ENCODE measurements around the gene DMXL1.

Gene DMXL1

GRCh38 chr5:119161430-119161829 lies 90.5 kb downstream of the DMXL1 start:
- TF ChIP-seq USF1 (IDR thresholded peaks at IDR 0.05) (no peak), RAD21 (IDR thresholded peaks at IDR 0.05; ENCODE audit: low read depth) (no peak), TAF1 (IDR thresholded peaks at IDR 0.05; ENCODE audit: low read depth) (no peak), ZBTB7A (IDR thresholded peaks at IDR 0.05; ENCODE audit: low read depth) (no peak), YY1 (IDR thresholded peaks at IDR 0.05; ENCODE audit: low read depth) (no peak), CREB1 (IDR thresholded peaks at IDR 0.05; ENCODE audit: low read depth) (no peak), REST (IDR thresholded peaks at IDR 0.05; ENCODE audit: low read depth) (no peak), TCF12 (IDR thresholded peaks at IDR 0.05; ENCODE audit: low read depth) (no peak), TEAD4 (IDR thresholded peaks at IDR 0.05) (no peak), FOXM1 (IDR thresholded peaks at IDR 0.05; ENCODE audit: borderline replicate concordance, low read depth) (no peak), CEBPB (IDR thresholded peaks at IDR 0.05) (no peak), EGR1 (IDR thresholded peaks at IDR 0.05) (no peak), MAX (IDR thresholded peaks at IDR 0.05) (no peak), NFIC (IDR thresholded peaks at IDR 0.05) (no peak), EP300 (IDR thresholded peaks at IDR 0.05; ENCODE audit: borderline replicate concordance) (no peak)

GRCh38 chr5:119166026-119166425 lies 95.1 kb downstream of the DMXL1 start:
- TF ChIP-seq RAD21 (IDR thresholded peaks at IDR 0.05; ENCODE audit: low read depth) (no peak), MAX (IDR thresholded peaks at IDR 0.05) (no peak), CREB1 (IDR thresholded peaks at IDR 0.05; ENCODE audit: low read depth) (no peak), CEBPB (IDR thresholded peaks at IDR 0.05) (no peak), TCF12 (IDR thresholded peaks at IDR 0.05; ENCODE audit: low read depth) (no peak), EP300 (IDR thresholded peaks at IDR 0.05; ENCODE audit: borderline replicate concordance) (no peak), YY1 (IDR thresholded peaks at IDR 0.05; ENCODE audit: low read depth) (no peak), FOXM1 (IDR thresholded peaks at IDR 0.05; ENCODE audit: borderline replicate concordance, low read depth) (no peak), USF1 (IDR thresholded peaks at IDR 0.05) (no peak), NFIC (IDR thresholded peaks at IDR 0.05) (no peak), TAF1 (IDR thresholded peaks at IDR 0.05; ENCODE audit: low read depth) (no peak), TEAD4 (IDR thresholded peaks at IDR 0.05) (no peak), ZBTB7A (IDR thresholded peaks at IDR 0.05; ENCODE audit: low read depth) (no peak), REST (IDR thresholded peaks at IDR 0.05; ENCODE audit: low read depth) (no peak), EGR1 (IDR thresholded peaks at IDR 0.05) (no peak)

- TF ChIP-seq TAF1 (IDR thresholded peaks at IDR 0.05; ENCODE audit: low read depth), result no peak
- TF ChIP-seq CEBPB (IDR thresholded peaks at IDR 0.05), result no peak
- no peak for TF ChIP-seq TCF12 (IDR thresholded peaks at IDR 0.05; ENCODE audit: low read depth)
- no peak for TF ChIP-seq MAX (IDR thresholded peaks at IDR 0.05)
- TF ChIP-seq FOXM1 (IDR thresholded peaks at IDR 0.05; ENCODE audit: borderline replicate concordance, low read depth), result no peak
- no peak for TF ChIP-seq YY1 (IDR thresholded peaks at IDR 0.05; ENCODE audit: low read depth)
- TF ChIP-seq NFIC (IDR thresholded peaks at IDR 0.05), result no peak
Measured at GRCh38 chr5:119168401-119168800, 97.5 kb downstream of the DMXL1 start.

- TF ChIP-seq MAX (IDR thresholded peaks at IDR 0.05), result no peak
- TF ChIP-seq RAD21 (IDR thresholded peaks at IDR 0.05; ENCODE audit: low read depth), result no peak
- TF ChIP-seq FOXM1 (IDR thresholded peaks at IDR 0.05; ENCODE audit: borderline replicate concordance, low read depth), result no peak
- TF ChIP-seq ZBTB7A (IDR thresholded peaks at IDR 0.05; ENCODE audit: low read depth), result no peak
- TF ChIP-seq CREB1 (IDR thresholded peaks at IDR 0.05; ENCODE audit: low read depth), result no peak
- no peak for TF ChIP-seq EP300 (IDR thresholded peaks at IDR 0.05; ENCODE audit: borderline replicate concordance)
- TF ChIP-seq CEBPB (IDR thresholded peaks at IDR 0.05), result no peak
- TF ChIP-seq TAF1 (IDR thresholded peaks at IDR 0.05; ENCODE audit: low read depth), result no peak
- TF ChIP-seq TEAD4 (IDR thresholded peaks at IDR 0.05), result no peak
- TF ChIP-seq TCF12 (IDR thresholded peaks at IDR 0.05; ENCODE audit: low read depth), result no peak
Measured at GRCh38 chr5:119171686-119172085, 100.8 kb downstream of the DMXL1 start.

- TF ChIP-seq TEAD4 (IDR thresholded peaks at IDR 0.05) (no peak), CREB1 (IDR thresholded peaks at IDR 0.05; ENCODE audit: low read depth) (no peak), RAD21 (IDR thresholded peaks at IDR 0.05; ENCODE audit: low read depth) (no peak), FOXM1 (IDR thresholded peaks at IDR 0.05; ENCODE audit: borderline replicate concordance, low read depth) (no peak), TAF1 (IDR thresholded peaks at IDR 0.05; ENCODE audit: low read depth) (no peak), EGR1 (IDR thresholded peaks at IDR 0.05) (no peak)
Measured at GRCh38 chr5:119174578-119175163, 103.8 kb downstream of the DMXL1 start.

Measured in Ishikawa (cell line).